ENCODE measurements around the gene ACOX2.
"Not testable (repeated sequence)": the region's sequence is repeated elsewhere in the genome, so short reads cannot be mapped to it uniquely, and the experiment has no call there.

Gene ACOX2

GRCh38 chr3:58534592-58535494 is 2.1 kb downstream of the ACOX2 start:
- no peak for DNase-seq

GRCh38 chr3:58532794-58533220 is 4.2 kb downstream of the ACOX2 start:
- DNase-seq = peak; percentile 5

GRCh38 chr3:58531956-58532355 is 5.0 kb downstream of the ACOX2 start:
- DNase-seq = no peak

GRCh38 chr3:58531555-58531954 is 5.4 kb downstream of the ACOX2 start:
- DNase-seq = no peak

GRCh38 chr3:58530354-58530865 is 6.6 kb downstream of the ACOX2 start:
- no peak for DNase-seq

GRCh38 chr3:58529516-58530353 is 7.3 kb downstream of the ACOX2 start:
- no peak for DNase-seq

GRCh38 chr3:58528629-58529028 is 8.4 kb downstream of the ACOX2 start:
- peak; percentile 16 for DNase-seq

- not testable (repeated sequence) for DNase-seq
Observed at GRCh38 chr3:58527440-58527839, 9.6 kb downstream of the ACOX2 start.

GRCh38 chr3:58526515-58526957 is 10.5 kb downstream of the ACOX2 start:
- DNase-seq = no peak

GRCh38 chr3:58524326-58524888 is 12.6 kb downstream of the ACOX2 start:
- DNase-seq = no peak

GRCh38 chr3:58522759-58523425 is 14.1 kb downstream of the ACOX2 start:
- no peak for DNase-seq

- DNase-seq = no peak
Observed at GRCh38 chr3:58521917-58522631, 14.9 kb downstream of the ACOX2 start.

GRCh38 chr3:58521336-58521670 is 15.7 kb downstream of the ACOX2 start:
- no peak for DNase-seq

GRCh38 chr3:58520403-58521335 is 16.3 kb downstream of the ACOX2 start:
- no peak for DNase-seq

GRCh38 chr3:58519668-58520402 is 17.2 kb downstream of the ACOX2 start:
- DNase-seq = no peak

- DNase-seq = no peak
Observed at GRCh38 chr3:58518291-58518789, 18.6 kb downstream of the ACOX2 start.

- DNase-seq = no peak
Observed at GRCh38 chr3:58514405-58514804, 22.6 kb downstream of the ACOX2 start.

GRCh38 chr3:58508437-58508836 is 28.6 kb downstream of the ACOX2 start:
- no peak for DNase-seq

GRCh38 chr3:58507356-58508078 is 29.5 kb downstream of the ACOX2 start:
- DNase-seq = no peak
